BLaER1 (cell line): ENCODE results near the gene NCKAP5.

Experiments
- H3K27ac ChIP-seq: shearing (Covaris generic); formaldehyde crosslinking; 2 replicates; pipeline ENCODE4 v1.8.1; 2022
- H3K27me3 ChIP-seq: shearing (Covaris generic); formaldehyde crosslinking; 2 replicates; pipeline ENCODE4 v1.8.1; 2022
- H3K36me3 ChIP-seq: shearing (Covaris generic); formaldehyde crosslinking; 2 replicates; pipeline ENCODE4 v1.8.1; 2022
- H3K4me1 ChIP-seq: shearing (Covaris generic); formaldehyde crosslinking; 2 replicates; pipeline ENCODE4 v1.8.1; 2022
- H3K4me2 ChIP-seq: shearing (Covaris generic); formaldehyde crosslinking; 2 replicates; pipeline ENCODE4 v1.8.1; 2022
- H3K4me3 ChIP-seq: shearing (Covaris generic); formaldehyde crosslinking; 2 replicates; pipeline ENCODE4 v1.8.1; 2022
- H3K9ac ChIP-seq: shearing (Covaris generic); formaldehyde crosslinking; 2 replicates; pipeline ENCODE4 v1.8.1; 2022
- H3K9me3 ChIP-seq: shearing (Covaris generic); formaldehyde crosslinking; 2 replicates; pipeline ENCODE4 v1.8.1; 2022
- H4K20me1 ChIP-seq: shearing (Covaris generic); formaldehyde crosslinking; 2 replicates; pipeline ENCODE4 v1.8.1; 2022
- Cebpa-rat ChIP-seq: shearing (Covaris generic); IDR thresholded peaks from 2 replicates; pipeline ENCODE4 v1.8.1; 2022

NCKAP5 gene

GRCh38 chr2:133080822-133081221 lies 487.4 kb downstream of the NCKAP5 start:
- H3K4me3 ChIP-seq = no peak overlapping the region
- no peaks in the 10 kb centered on the region for H3K4me1 ChIP-seq
- H3K9me3 ChIP-seq = no peaks in the 10 kb centered on the region
- no peak overlapping the region for H3K27ac ChIP-seq
- H3K36me3 ChIP-seq = no peaks in the 10 kb centered on the region
- H4K20me1 ChIP-seq = no peaks in the 10 kb centered on the region
- no peak overlapping the region for H3K4me2 ChIP-seq
- H3K27me3 ChIP-seq = no peaks in the 10 kb centered on the region
- TF ChIP-seq Cebpa-rat = no peak
- H3K9ac ChIP-seq = no peak overlapping the region

- H4K20me1 ChIP-seq = no peaks in the 10 kb centered on the region
- H3K4me2 ChIP-seq = no peak overlapping the region
- no peak overlapping the region for H3K9ac ChIP-seq
- no peak for TF ChIP-seq Cebpa-rat
- no peaks in the 10 kb centered on the region for H3K4me1 ChIP-seq
- no peaks in the 10 kb centered on the region for H3K9me3 ChIP-seq
- no peak overlapping the region for H3K4me3 ChIP-seq
- H3K27ac ChIP-seq = no peak overlapping the region
- no peaks in the 10 kb centered on the region for H3K27me3 ChIP-seq
- no peaks in the 10 kb centered on the region for H3K36me3 ChIP-seq
These were observed 489.4 kb downstream of the NCKAP5 start for GRCh38 chr2:133078667-133079411.

GRCh38 chr2:133077269-133077822 lies 490.9 kb downstream of the NCKAP5 start:
- no peak overlapping the region for H3K4me2 ChIP-seq
- no peak overlapping the region for H3K9ac ChIP-seq
- no peak for TF ChIP-seq Cebpa-rat
- no peak overlapping the region for H3K4me3 ChIP-seq
- no peak overlapping the region for H3K27ac ChIP-seq
- H4K20me1 ChIP-seq = no peaks in the 10 kb centered on the region
- no peaks in the 10 kb centered on the region for H3K9me3 ChIP-seq
- H3K27me3 ChIP-seq = no peaks in the 10 kb centered on the region
- H3K4me1 ChIP-seq = no peaks in the 10 kb centered on the region
- H3K36me3 ChIP-seq = no peaks in the 10 kb centered on the region

GRCh38 chr2:133072837-133073694 lies 495.2 kb downstream of the NCKAP5 start:
- Histone ChIP-seq H3K36me3 (no peaks in the 10 kb centered on the region), H3K27ac (no peak overlapping the region), H3K4me3 (no peak overlapping the region), H3K4me1 (no peaks in the 10 kb centered on the region), H3K27me3 (no peaks in the 10 kb centered on the region), H3K9ac (no peak overlapping the region), H3K4me2 (no peak overlapping the region), H3K9me3 (no peaks in the 10 kb centered on the region), H4K20me1 (no peaks in the 10 kb centered on the region)
- TF ChIP-seq Cebpa-rat = no peak

GRCh38 chr2:133063775-133064174 lies 504.5 kb downstream of the NCKAP5 start:
- Histone ChIP-seq H3K9me3 (no peaks in the 10 kb centered on the region), H3K9ac (no peak overlapping the region), H3K4me3 (no peak overlapping the region), H3K27ac (no peak overlapping the region), H3K36me3 (no peaks in the 10 kb centered on the region), H3K4me2 (no peak overlapping the region), H3K4me1 (no peaks in the 10 kb centered on the region), H3K27me3 (no peaks in the 10 kb centered on the region), H4K20me1 (no peaks in the 10 kb centered on the region)
- TF ChIP-seq Cebpa-rat = no peak

GRCh38 chr2:133062931-133063665 lies 505.2 kb downstream of the NCKAP5 start:
- H3K4me1 ChIP-seq = no peaks in the 10 kb centered on the region
- no peak overlapping the region for H3K4me2 ChIP-seq
- no peaks in the 10 kb centered on the region for H4K20me1 ChIP-seq
- H3K27ac ChIP-seq = no peak overlapping the region
- no peak overlapping the region for H3K4me3 ChIP-seq
- no peak overlapping the region for H3K9ac ChIP-seq
- H3K9me3 ChIP-seq = no peaks in the 10 kb centered on the region
- H3K27me3 ChIP-seq = no peaks in the 10 kb centered on the region
- no peaks in the 10 kb centered on the region for H3K36me3 ChIP-seq
- TF ChIP-seq Cebpa-rat = no peak

- Histone ChIP-seq H3K27ac (no peak overlapping the region), H3K4me3 (no peak overlapping the region), H3K4me1 (no peaks in the 10 kb centered on the region), H3K9me3 (no peaks in the 10 kb centered on the region), H4K20me1 (no peaks in the 10 kb centered on the region), H3K4me2 (no peak overlapping the region), H3K9ac (no peak overlapping the region), H3K36me3 (no peaks in the 10 kb centered on the region), H3K27me3 (no peaks in the 10 kb centered on the region)
- no peak for TF ChIP-seq Cebpa-rat
These were observed 506.2 kb downstream of the NCKAP5 start for GRCh38 chr2:133061874-133062593.

GRCh38 chr2:133054297-133054696 lies 514.0 kb downstream of the NCKAP5 start:
- H3K4me1 ChIP-seq = no peaks in the 10 kb centered on the region
- no peak overlapping the region for H3K4me3 ChIP-seq
- H3K9me3 ChIP-seq = no peaks in the 10 kb centered on the region
- TF ChIP-seq Cebpa-rat = no peak
- H3K27me3 ChIP-seq = no peaks in the 10 kb centered on the region
- H3K9ac ChIP-seq = no peak overlapping the region
- no peaks in the 10 kb centered on the region for H3K36me3 ChIP-seq
- no peak overlapping the region for H3K27ac ChIP-seq
- no peak overlapping the region for H3K4me2 ChIP-seq
- no peaks in the 10 kb centered on the region for H4K20me1 ChIP-seq

GRCh38 chr2:133053541-133053940 lies 514.7 kb downstream of the NCKAP5 start:
- Histone ChIP-seq H3K4me2 (no peak overlapping the region), H3K9ac (no peak overlapping the region), H3K4me3 (no peak overlapping the region), H3K36me3 (no peaks in the 10 kb centered on the region), H4K20me1 (no peaks in the 10 kb centered on the region), H3K9me3 (no peaks in the 10 kb centered on the region), H3K27me3 (no peaks in the 10 kb centered on the region), H3K4me1 (no peaks in the 10 kb centered on the region), H3K27ac (no peak overlapping the region)
- TF ChIP-seq Cebpa-rat = no peak
